SIG-M5 treated with dmso at 0.1 percent for 504 hours (cell line): ENCODE results near the gene FGD5.

Source experiments
- DNase-seq: peaks from one replicate; lab custom pipeline; 2025; ENCODE audit not compliant: unreplicated experiment; lab: John Stamatoyannopoulos, UW

Gene FGD5

DNA sequence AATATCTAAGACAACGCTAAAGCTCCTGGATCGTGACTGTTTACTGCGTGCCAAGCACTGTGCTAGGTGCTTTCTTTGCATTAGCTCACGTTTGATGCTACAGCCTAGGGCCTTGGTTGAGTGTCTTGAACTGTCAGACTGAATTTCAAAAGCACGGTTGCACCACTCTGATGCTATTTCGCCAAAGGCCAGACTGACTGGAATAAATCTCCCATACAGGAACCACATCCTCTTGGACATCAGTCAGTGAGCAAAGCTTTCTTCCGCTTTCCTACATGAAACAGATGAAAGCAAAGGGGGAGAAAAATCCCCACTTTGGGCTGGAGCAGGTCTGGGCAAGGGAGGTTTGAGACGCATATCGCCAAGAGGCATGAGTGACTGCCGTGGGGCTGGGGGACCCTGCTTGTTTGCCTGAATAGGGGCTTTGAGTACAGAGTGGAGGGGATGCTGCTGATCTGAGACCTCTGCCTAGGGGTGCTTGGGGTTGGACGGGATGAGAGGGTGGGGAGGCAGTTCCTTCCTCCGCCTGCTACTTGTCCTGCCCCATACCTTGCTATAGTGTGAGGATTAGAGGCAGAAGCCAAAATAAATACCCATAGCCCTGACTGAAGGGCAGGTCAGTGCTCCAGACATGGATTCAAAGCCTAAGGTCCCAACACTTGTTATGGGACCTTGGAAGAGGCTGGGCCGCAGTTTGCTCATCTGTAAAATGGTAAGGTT is 5.3 kb downstream of the FGD5 start:
- peak; percentile 19 for DNase-seq

DNA sequence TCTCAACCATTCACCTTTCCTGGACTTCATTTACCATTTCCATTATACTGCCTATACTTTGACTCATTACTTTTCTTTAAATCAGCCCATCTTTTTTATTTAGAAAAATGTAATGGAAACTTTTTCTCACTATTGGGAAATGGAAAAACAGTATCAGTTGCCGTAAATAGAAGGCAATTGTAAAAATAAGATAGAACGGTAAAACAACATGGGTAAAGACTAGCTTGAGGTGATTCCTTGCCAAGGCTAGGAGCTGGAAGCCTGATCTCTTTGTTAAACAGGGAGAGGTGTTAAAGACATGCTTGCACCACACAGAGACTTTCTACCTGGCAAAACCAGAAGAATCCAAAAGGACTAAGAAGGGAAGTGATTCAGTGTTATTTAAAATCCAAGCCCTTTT is 5.9 kb downstream of the FGD5 start:
- no peak for DNase-seq

DNA sequence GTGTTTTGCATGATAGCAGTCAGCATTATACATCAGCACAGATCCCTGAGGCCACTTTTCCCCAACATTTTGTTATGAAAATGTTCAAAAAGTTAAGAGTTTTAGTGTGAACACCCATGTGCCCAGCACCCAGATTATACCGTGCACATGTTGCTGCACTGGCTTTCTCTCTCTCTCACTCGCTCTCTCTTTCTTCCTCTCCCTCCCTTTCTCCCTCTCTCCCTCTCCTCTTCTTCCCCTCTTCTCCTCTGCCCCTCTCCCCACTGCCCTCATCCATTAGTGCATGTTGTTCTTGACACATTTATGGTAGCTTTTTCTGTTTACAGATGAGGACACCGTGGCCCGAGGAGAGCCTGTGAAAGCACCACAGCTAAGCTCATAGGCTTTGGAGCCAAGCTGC is 7.3 kb downstream of the FGD5 start:
- no peak for DNase-seq

DNA sequence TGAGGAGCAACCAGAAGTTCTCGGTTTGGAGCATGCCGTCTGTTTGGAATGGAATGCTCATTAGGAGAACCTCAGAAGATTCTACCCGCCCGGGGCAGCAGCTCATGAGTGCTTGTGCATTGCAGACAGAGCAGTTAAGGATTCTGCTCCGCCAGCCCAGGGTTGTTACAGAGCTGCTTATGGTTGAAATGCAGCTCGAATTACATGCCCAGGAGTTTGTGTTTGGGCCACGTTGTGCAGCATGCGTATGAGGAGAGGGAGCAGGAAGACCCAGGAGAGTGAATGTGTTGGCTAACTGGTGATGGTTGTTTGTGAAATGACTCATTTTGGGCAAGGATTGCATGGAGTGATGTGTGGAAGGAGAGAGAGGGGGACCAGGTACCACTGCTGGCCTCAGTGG is 9.0 kb downstream of the FGD5 start:
- DNase-seq = no peak

DNA sequence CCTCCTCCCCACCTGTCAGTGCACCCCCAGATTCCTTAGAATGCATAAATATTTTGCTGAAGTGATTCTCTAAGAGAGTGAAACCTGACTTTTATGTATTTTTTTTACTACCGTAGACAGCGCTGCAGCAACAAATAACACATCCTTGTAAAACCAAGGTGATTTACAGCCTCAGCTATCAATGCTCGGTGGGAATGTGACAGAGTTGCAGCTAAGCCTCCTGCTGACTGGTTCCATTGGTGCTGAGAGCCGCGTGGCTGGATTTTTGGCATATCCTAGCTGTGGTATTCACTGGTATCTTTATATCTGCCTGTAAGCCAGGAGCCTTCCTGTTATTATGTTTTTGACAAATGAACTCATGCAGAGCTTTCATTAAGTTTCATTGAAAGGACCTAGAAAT is 11.0 kb downstream of the FGD5 start:
- no peak for DNase-seq

DNA sequence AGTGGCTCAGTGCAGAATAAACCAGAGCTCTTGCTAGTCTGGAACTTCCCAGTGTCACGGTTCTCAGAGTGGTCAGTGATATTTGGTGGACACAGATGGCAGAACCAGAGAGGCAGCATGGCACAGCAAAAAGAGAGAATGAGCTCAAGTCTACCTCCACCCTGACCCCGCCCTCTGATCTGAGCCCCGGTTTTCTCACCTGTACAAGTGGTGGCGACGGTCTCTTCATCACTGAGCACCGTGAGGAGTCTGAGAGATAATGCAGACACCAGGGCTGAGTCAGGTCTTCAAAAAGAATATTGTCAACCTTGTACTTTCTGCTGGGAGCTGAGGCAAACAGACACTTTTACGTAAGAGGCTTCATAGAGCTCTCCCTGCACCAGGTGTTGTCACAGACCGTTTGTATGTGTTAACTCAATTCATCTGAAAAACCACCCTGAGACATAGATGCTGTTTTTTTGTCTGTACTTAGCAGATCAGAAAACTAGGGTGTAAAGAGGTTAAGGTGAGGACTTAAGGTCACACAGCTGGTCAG is 13.2 kb downstream of the FGD5 start:
- no peak for DNase-seq

DNA sequence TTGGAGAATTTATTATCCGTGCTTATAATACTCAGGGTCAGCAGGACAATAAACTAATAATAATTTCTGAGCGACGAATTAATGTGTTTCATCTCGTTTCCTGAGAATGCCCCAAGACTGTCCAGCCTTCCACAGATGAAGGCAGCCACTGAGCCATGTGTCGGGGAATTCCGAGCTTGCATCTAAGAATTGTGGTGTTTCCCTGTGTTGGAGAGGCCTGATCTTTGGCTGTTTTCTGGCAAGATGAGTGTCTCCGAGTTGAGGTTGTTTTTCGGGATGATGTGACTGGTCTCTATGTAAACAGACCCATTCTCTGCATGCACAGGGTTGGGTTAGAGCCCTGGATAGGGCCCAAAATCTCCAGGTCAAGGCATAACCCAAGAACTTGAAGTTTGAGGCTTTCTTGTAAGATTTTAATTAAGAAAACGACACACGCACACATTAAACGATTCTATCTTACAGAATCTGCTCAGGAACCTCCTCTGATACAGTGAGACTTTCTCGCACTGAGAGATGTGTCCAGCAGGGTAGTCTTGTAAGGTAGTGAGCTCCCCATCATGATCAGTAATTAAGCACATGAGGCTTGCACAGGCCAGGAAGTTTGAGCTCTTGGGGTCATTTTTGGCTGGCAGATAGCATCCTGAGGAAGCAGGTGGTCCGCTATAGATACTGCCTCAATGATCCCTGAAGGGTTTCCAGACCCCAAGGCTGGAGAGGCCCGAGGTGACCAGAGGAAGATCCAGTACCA is 14.4 kb downstream of the FGD5 start:
- DNase-seq = no peak

DNA sequence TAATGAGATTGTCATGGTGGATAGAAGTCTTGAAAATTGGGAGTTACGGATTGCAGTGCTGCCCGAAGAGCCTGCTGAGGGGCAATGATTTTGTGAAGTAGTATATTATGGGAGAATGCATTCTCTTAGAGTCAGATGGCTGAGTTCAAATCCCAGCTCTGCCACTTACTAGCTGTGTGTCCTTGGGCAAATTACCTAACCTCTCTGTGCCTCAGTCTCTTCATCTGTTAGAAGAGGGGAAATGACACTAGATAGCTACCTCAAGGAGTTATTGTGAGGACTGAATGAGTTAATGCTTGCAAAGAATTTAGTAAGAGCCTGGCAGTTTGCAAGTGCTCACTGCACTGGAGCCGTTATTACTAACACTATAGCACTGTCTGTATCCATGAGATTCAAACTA is 15.4 kb downstream of the FGD5 start:
- DNase-seq = no peak

DNA sequence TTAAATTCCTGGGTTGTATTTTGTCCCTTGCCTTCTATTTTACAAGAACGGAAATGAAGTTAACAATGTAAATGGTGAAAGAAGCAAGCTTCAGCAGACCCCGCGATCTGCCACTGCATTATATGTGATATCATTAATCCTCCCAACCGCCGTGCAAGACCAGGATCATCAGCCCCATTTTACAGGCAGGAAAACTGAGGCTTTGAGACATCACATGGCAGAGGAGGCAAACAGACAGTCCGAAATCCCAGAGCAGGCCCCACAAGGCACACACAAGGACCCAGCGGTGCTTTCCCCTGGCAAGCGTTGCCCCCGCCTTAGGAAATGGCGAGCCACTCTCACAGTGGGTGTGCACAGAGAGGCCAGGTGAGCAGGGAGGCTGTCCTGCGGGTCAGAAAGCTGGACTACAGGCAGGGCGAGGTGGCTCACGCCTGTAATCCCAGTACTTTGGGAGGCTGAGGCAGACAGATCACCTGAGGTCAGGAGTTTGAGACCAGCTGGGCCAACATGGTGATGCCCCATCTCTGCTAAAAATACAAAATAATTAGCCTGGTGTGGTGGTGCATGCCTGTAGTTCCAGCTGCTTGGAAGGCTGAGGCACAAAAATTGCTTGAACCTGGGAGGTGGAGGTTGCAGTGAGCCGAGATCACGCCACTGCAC is 16.2 kb downstream of the FGD5 start:
- no peak for DNase-seq

DNA sequence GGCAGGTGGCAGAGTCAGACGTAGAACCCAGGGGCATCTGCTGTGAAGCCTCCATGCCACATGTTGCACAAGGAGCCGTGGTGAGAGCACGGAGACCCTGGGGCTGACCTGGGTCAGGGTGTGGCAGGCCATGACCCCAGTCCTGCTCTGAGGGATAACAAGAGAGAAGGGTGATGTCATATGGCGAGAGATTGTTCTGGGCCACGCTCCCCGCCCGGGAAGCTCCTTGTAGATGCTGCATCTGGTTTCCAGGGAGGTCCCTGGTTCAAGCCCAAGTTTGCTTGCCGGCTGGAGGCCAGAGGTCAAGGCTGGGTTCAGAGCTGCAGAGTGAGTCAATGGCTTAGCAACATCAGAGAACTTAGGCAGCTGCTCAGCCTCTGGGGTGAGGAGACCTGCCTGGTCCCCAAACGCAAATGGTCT is 17.3 kb downstream of the FGD5 start:
- no peak for DNase-seq

DNA sequence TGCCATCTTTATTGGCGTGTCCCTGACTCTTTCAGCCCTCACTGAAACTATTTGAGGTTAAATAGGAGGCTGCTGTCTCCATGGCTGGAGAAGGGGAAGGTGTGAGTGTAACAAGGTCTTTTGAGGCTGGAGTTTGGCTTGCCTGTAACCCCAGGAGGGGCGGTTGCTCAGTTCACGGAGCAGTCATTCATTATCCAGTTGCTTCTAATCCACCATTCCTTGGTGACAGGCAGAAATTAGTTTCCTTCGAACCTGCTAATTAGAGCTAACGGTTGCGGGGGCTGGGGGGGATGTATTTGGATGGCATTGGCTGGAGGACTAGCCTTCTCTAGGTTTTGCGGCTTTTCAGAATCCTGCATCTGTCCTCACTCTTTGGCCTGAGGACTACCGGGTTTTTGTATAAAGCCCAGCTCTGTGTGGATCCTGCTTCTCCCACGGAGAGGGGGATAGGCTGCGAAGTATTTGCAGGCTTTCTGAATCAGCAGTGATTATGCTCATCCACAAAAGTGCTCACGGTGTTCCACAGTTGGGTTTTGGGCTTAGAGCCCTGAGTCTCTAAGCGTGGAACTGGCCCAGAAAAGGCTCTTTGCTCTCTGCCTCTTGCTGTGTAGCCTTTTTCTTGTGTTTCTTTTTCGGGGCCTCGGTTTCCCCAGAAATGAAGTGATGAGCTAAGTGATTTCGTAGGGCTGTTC is 18.6 kb downstream of the FGD5 start:
- DNase-seq = no peak

DNA sequence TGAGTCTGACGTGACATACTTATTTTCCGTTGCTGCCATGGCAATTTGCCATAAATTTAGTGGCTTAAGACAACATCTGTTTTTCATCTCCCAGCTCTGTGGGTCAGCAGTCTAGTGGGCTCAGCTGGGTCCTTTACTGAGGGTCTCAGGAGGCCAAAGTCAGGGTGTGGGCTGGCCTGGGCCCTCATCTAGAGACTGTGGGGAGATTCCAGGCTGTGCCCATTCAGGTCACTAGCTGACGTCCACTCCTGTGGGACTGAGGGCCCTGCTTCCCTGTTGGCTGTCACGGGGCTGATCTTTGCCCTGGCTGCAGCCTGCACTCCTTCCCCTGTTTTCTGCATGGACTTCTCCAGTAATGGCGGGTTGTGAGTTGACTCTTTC is 19.1 kb downstream of the FGD5 start:
- DNase-seq = no peak

DNA sequence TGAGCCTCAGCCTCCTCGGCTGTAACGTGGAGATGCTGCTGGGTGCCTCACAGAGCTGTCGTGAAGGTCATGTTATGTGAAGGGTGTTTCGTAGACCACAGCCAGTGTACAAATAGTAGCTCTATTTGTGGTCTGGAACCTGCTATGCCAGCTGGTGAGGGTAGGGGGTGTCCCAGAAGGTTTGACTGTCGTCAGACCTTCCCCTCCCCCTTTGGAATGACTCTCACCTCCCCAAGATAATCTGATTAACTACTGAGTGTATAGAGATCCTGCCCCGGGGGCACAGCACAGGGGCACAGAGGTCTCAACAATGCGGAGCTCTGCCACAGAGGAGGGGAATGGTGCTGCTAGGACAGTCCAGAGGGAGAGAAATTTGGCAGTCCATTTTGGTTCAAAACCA is 20.5 kb downstream of the FGD5 start:
- no peak for DNase-seq

DNA sequence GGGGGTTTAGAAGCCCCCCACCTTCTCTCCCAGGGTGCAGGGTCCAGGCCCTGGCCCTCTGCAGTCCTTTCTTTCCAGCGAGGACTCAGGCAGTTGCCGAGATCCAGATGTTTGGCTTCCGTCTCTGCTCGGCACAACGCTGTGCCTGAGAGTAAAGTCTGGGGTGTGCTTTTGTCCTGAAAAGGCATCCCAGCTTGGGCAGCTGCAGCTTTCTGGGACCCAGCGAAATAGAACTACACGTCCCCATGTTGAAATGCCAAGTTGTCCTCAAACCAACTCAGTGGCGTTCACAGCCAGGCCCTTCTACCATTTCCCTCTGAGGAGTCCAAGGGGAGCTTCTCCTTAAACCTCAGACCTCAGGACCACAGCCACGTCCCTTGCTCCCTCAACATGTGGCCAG is 23.1 kb downstream of the FGD5 start:
- no peak for DNase-seq

DNA sequence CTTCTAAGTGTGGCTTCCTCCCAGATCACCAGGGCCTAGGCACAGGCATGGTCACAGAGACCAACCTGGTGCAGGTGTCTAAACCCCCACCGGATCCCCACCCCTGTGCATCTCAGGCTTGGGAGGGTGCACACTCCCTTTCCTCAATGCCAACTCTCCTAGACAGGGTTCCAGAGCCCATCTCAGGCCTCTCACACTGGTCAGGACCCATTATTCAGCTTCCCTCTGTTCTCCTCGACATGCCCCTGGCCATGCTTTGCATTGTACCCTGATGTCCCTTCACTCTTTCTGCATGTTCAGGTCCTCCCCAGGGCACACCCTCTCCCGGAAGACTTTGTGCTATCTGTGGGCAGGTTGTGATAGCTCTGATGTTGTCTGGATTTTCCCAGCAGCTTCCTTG is 23.5 kb downstream of the FGD5 start:
- DNase-seq = no peak

DNA sequence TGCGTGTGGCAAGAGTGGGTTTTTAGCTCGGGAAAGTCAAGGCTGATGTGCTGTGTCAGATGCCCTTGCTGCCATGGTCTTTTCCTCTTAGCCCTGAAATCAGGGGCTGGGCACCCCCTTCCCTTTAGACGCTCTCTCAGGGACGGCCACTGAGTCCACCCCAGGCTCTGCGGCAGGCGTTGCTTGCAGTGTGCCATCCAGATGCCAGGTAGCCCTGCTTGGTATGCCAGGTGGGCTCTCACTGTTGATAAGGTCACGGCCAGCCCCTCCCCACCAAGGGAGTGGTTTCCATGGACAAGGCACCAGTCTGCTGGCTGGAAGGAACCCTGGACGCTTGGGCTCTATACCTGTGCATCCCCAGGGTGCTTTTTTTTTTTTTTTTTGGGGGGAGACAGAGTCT is 24.6 kb downstream of the FGD5 start:
- DNase-seq = no peak

DNA sequence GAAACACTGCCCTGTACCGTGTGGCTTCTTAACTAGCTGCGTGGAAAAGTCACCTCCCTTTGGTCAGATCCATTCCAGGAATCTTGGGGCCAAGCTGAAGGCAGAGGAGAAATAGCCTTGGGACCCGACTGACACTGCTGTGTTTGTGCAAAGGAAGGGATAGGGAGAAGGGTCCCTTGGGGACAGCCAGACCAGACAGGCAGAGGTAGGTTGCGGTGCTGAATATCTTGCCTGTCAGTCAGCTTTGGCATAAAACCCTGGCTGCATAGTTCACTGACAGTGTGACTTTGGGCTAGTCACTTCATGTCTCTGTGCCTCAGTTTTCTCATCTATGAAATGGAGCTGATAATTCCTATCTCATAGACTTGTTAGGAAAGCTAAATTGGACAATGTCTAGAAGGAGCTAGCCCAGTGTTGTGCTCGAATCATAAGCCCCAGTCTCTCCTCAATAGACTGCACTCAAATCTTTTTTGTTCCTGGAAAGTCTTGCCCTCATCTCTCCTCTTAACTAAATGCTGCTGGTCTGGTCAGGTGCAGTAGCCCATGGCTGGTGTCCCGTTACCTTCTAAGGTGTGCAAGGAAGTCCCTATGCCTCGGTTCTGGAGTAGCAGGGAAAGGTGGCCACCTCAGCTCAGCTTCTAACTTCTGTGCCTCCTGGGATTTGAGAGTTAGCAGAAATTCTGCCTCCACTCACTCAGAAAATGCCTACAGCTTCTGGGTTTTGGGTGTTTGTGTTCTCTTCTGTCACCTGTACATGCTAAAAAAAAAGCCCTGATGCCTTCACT is 25.8 kb downstream of the FGD5 start:
- DNase-seq = no peak

DNA sequence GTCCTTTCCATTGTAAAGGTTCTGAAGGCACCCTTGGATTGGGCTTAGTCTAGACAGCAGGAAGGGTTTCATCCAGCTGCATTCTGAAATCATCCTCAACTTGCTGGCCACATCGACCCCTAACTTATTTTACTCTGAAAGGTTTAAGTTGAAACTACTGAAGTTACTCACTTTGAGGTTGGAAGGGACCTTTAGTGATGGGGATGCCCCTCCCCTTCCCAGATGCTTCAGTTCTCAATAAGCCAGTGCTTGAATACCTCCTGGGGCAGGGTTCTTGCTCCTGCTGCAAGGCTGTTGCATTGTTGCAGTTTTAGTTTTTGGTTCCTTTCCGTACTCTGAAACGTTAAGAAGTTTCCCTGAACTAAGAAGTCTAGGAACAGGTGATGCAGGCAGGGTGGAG is 26.4 kb downstream of the FGD5 start:
- no peak for DNase-seq

DNA sequence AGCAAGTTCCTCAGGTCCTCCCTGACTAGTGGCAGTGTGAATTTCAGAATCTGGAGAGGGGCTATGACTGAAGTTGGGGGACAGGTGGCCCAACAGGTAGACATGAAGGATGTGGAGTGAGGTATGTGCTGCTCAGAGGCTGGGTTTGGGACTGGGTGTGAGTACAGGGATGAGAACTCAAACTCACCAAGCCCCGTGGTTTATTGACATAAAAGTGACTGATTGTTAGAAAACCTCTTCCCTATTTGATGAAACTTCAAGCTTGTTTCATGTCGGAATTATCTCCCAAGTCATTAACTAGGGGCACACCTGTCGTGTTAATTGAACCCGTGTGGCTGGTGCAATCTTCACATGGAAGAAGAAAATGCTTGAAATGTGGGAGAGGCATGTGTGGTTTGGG is 27.1 kb downstream of the FGD5 start:
- DNase-seq = no peak

DNA sequence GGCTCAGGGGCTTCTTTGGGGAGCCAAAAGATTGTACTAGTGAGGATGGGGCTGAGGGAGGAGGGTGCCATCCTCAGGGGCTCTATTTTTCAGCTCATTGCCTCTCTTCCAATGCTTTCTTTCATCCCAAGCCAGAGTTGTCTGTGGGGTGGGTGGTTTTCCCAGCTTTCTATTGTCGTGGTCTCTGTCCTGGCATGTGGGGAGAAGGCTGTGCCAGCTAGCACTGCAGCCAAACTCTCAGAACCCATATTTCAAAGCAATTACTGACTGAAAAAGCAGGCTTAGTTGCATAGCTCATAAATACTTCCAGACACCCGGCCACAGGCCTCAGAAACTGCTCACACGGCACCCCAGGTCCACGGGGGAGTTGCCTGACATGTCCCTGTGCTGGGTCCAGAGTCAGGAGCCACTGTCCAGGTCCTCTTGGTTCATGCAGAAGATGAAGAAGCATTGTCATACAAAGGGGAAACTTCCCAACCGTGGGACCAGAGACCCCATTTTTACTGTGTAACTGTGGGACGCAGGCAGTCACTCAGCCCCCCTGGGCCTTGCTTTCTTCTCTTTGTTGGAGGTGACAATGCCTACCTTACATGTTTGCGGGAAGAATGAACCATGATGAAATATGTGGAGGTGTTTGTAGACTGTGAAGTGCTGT is 27.6 kb downstream of the FGD5 start:
- no peak for DNase-seq
